OCI-LY1 (cell line): Measurements from ENCODE around the gene RAPGEF1.

Source experiments
- H2AFZ ChIP-seq: fragments of 200-600 bp; sonication (generic), shearing (Covaris generic); 2 replicates; pipeline ENCODE4 v1.6.0; 2014; ENCODE audit warnings: antibody characterized with exemption, mild to moderate bottlenecking, low read length
- H3F3A ChIP-seq: fragments of 200-600 bp; sonication (generic), shearing (Covaris generic); 2 replicates; pipeline ENCODE4 v1.6.0; 2014; ENCODE audit warnings: mild to moderate bottlenecking, antibody characterized with exemption, low read length, moderate library complexity; ENCODE audit not compliant: insufficient read depth
- H3K27ac ChIP-seq: fragments of 200-600 bp; sonication (generic); 2 replicates; pipeline ENCODE4 v1.5.1; 2014; ENCODE audit warnings: low read length, mixed run types, mild to moderate bottlenecking, low read depth; ENCODE audit not compliant: poor library complexity, severe bottlenecking
- H3K27me3 ChIP-seq: fragments of 200-600 bp; sonication (generic); 2 replicates; pipeline ENCODE4 v1.6.0; 2014; ENCODE audit warnings: antibody characterized with exemption, mild to moderate bottlenecking, low read length, moderate library complexity; ENCODE audit not compliant: insufficient read depth
- H3K36me3 ChIP-seq: fragments of 200-600 bp; sonication (generic); 2 replicates; pipeline ENCODE4 v1.6.1; 2014; ENCODE audit warnings: mild to moderate bottlenecking, antibody characterized with exemption, low read length, moderate library complexity, mixed read lengths; ENCODE audit not compliant: insufficient read depth
- H3K4me1 ChIP-seq: fragments of 200-600 bp; sonication (generic); 2 replicates; pipeline ENCODE4 v1.5.1; 2014; ENCODE audit warnings: mild to moderate bottlenecking, low read length, moderate library complexity; ENCODE audit not compliant: insufficient read depth, severe bottlenecking
- H3K4me2 ChIP-seq: fragments of 200-600 bp; sonication (generic), shearing (Covaris generic); 2 replicates; pipeline ENCODE4 v1.6.1; 2014; ENCODE audit warnings: low read length
- H3K4me3 ChIP-seq: fragments of 200-600 bp; sonication (generic); 2 replicates; pipeline ENCODE4 v1.5.1; 2014; ENCODE audit warnings: low read length, low read depth, mild to moderate bottlenecking, mixed read lengths; ENCODE audit not compliant: poor library complexity, severe bottlenecking
- H3K79me2 ChIP-seq: fragments of 200-600 bp; shearing (Covaris generic); 2 replicates; pipeline ENCODE4 v1.6.1; 2016; ENCODE audit warnings: mixed run types, low read length, mixed read lengths; ENCODE audit not compliant: insufficient read depth
- H3K9ac ChIP-seq: fragments of 200-600 bp; sonication (generic), shearing (Covaris generic); 2 replicates; pipeline ENCODE4 v1.6.1; 2014; ENCODE audit warnings: mild to moderate bottlenecking, low read length, mixed read lengths
- H3K9me2 ChIP-seq: fragments of 200-600 bp; sonication (generic), shearing (Covaris generic); 2 replicates; pipeline ENCODE4 v1.6.1; 2014; ENCODE audit warnings: low read depth, mild to moderate bottlenecking, low read length, mixed read lengths
- H3K9me3 ChIP-seq: fragments of 200-600 bp; shearing (Covaris generic); 2 replicates; pipeline ENCODE4 v1.6.1; 2014; ENCODE audit warnings: low read length, mixed read lengths
- H4K20me1 ChIP-seq: fragments of 200-600 bp; sonication (generic), shearing (Covaris generic); 2 replicates; pipeline ENCODE4 v1.6.0; 2016; ENCODE audit warnings: mild to moderate bottlenecking, low read length; ENCODE audit not compliant: insufficient read depth
- EZH2 ChIP-seq: fragments of 200-600 bp; sonication (generic), shearing (Covaris generic); IDR thresholded peaks from 2 replicates; pipeline ENCODE4 v1.8.0; 2017; ENCODE audit warnings: borderline replicate concordance, mixed run types, mild to moderate bottlenecking, antibody characterized with exemption, low read length, moderate library complexity, mixed read lengths
- TF ChIP-seq, protein P1 (sequence below): fragments of 200-600 bp; sonication (generic), shearing (Covaris generic); IDR thresholded peaks from 2 replicates; pipeline ENCODE4 v1.5.1; 2017; ENCODE audit warnings: mild to moderate bottlenecking, antibody characterized with exemption, low read length, moderate library complexity, mixed read lengths

Gene RAPGEF1

DNA sequence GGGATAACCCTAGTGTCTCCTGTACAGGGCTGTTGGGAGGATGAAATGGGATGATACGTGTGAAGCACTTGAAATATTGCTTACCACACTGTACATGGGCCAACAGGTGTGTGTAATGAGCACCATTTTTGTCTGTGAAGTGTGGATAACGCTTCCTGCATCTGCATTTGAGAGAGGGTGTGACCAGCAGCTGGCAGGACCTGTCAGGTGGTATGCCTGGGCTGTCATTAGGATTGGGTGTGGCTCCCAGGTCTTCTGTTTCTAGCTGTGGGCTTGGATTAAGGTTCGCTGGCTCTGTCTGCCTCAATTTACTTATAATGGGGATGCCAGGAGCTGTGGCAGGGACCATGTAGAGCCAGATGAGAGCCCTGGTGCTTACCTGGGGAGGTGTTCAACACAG, 120.2 kb downstream of the RAPGEF1 start:
- Histone ChIP-seq H4K20me1 (no peaks in the 10 kb centered on the region), H3K9me3 (no peaks in the 10 kb centered on the region), H3K79me2 (no peaks in the 10 kb centered on the region), H3K4me1 (no peaks in the 10 kb centered on the region), H3K27me3 (no peaks in the 10 kb centered on the region), H3K4me3 (no peak overlapping the region), H3F3A (no peaks in the 10 kb centered on the region), H3K27ac (no peak overlapping the region), H2AFZ (no peak overlapping the region), H3K36me3 (peaks cover 100% of the 10 kb centered on the region), H3K9ac (no peak overlapping the region), H3K9me2 (no peaks in the 10 kb centered on the region), H3K4me2 (no peak overlapping the region)
- no peak for TF ChIP-seq EZH2

GRCh38 chr9:131618785-131619184, 121.1 kb downstream of the RAPGEF1 start:
- Histone ChIP-seq H3K4me2 (no peak overlapping the region), H3K4me1 (no peaks in the 10 kb centered on the region)

DNA sequence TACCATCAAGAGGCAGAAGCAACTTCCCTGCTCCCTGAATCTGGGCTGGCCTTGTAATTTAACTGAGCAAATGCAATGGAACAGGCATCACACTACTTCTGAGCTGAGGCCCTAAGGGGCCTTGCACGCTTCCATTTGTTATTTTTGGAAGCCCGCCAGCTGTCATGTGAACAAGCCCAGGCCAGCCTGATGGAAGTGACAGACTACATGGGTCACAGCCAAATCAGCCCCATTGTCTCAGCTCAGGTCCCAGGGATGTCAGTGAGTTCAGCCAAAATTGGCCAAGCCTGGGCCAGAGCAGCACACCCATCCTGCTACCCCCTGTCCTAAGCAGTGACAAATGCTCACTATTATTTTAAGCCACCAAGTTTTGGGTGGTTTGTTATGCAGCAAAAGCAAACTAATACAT, 121.8 kb downstream of the RAPGEF1 start:
- Histone ChIP-seq H3K4me2 (no peak overlapping the region), H3K9ac (no peak overlapping the region), H3K9me3 (no peaks in the 10 kb centered on the region), H3K9me2 (no peaks in the 10 kb centered on the region), H3F3A (no peaks in the 10 kb centered on the region), H3K27me3 (no peaks in the 10 kb centered on the region), H3K36me3 (peaks cover 100% of the 10 kb centered on the region), H3K4me3 (no peak overlapping the region), H2AFZ (no peak overlapping the region), H3K27ac (no peak overlapping the region), H3K79me2 (no peaks in the 10 kb centered on the region), H4K20me1 (no peaks in the 10 kb centered on the region), H3K4me1 (no peaks in the 10 kb centered on the region)
- TF ChIP-seq EZH2, result no peak
- TF ChIP-seq, protein P1, sequence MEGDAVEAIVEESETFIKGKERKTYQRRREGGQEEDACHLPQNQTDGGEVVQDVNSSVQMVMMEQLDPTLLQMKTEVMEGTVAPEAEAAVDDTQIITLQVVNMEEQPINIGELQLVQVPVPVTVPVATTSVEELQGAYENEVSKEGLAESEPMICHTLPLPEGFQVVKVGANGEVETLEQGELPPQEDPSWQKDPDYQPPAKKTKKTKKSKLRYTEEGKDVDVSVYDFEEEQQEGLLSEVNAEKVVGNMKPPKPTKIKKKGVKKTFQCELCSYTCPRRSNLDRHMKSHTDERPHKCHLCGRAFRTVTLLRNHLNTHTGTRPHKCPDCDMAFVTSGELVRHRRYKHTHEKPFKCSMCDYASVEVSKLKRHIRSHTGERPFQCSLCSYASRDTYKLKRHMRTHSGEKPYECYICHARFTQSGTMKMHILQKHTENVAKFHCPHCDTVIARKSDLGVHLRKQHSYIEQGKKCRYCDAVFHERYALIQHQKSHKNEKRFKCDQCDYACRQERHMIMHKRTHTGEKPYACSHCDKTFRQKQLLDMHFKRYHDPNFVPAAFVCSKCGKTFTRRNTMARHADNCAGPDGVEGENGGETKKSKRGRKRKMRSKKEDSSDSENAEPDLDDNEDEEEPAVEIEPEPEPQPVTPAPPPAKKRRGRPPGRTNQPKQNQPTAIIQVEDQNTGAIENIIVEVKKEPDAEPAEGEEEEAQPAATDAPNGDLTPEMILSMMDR, result no peak

More at GRCh38 chr9:131618785-131619184, 121.1 kb downstream of the RAPGEF1 start:
- no peaks in the 10 kb centered on the region for H4K20me1 ChIP-seq
- H3K4me3 ChIP-seq, result no peak overlapping the region
- no peak overlapping the region for H3K9ac ChIP-seq
- H3K27ac ChIP-seq, result no peak overlapping the region
- H2AFZ ChIP-seq, result no peak overlapping the region
- no peak for TF ChIP-seq EZH2
- TF ChIP-seq, protein P1, result no peak
- H3K27me3 ChIP-seq, result no peaks in the 10 kb centered on the region
- no peaks in the 10 kb centered on the region for H3K9me2 ChIP-seq
- no peaks in the 10 kb centered on the region for H3F3A ChIP-seq
- H3K9me3 ChIP-seq, result no peaks in the 10 kb centered on the region
- H3K79me2 ChIP-seq, result no peaks in the 10 kb centered on the region
- H3K36me3 ChIP-seq, result peaks cover 100% of the 10 kb centered on the region

DNA sequence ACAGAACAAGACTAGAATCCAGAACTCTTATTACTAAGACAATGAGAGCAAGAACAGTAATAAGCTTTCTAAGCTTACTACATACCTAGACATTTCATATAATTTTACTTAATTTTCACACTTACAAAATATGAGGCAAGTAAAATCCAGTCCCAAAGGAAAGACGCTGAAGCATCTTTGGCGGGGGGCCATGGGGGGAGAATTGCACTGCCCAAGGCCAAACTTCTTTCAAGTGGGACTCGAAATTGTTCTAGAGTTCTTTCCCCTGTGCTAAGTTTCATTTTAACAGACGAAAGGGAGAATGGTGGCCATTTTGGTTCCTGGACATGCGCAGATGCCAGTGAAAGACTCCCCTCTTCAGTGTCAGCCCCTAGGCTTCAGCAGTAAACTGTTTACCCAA, 122.3 kb downstream of the RAPGEF1 start:
- H3K4me3 ChIP-seq, result no peak overlapping the region

More for the DNA sequence above, 122.3 kb downstream of the RAPGEF1 start:
- Histone ChIP-seq H3K9me3 (no peaks in the 10 kb centered on the region), H3K36me3 (peaks cover 100% of the 10 kb centered on the region), H3K79me2 (no peaks in the 10 kb centered on the region), H3K27me3 (no peaks in the 10 kb centered on the region), H3K9ac (no peak overlapping the region), H3F3A (no peaks in the 10 kb centered on the region), H2AFZ (no peak overlapping the region), H3K27ac (no peak overlapping the region), H3K4me1 (no peaks in the 10 kb centered on the region), H4K20me1 (no peaks in the 10 kb centered on the region), H3K4me2 (no peak overlapping the region), H3K9me2 (no peaks in the 10 kb centered on the region)
- TF ChIP-seq, protein P1, result no peak
- no peak for TF ChIP-seq EZH2
